Islet precursor cell (in vitro differentiated cells): ENCODE measurements around the gene PCDHB5.
"Not testable (repeated sequence)": the region's sequence is repeated elsewhere in the genome, so short reads cannot be mapped to it uniquely, and the experiment has no call there.

Source experiments
- DNase-seq: peaks from one replicate; pipeline ENCODE4 v3.0.0-alpha.2; 2018

PCDHB5 gene

GRCh38 chr5:141155540-141156374, 20.8 kb downstream of the PCDHB5 start:
- no peak for DNase-seq

- DNase-seq = not testable (repeated sequence)
These were observed 22.4 kb downstream of the PCDHB5 start for GRCh38 chr5:141157356-141157755.

GRCh38 chr5:141157901-141158300, 22.9 kb downstream of the PCDHB5 start:
- DNase-seq = not testable (repeated sequence)

DNA sequence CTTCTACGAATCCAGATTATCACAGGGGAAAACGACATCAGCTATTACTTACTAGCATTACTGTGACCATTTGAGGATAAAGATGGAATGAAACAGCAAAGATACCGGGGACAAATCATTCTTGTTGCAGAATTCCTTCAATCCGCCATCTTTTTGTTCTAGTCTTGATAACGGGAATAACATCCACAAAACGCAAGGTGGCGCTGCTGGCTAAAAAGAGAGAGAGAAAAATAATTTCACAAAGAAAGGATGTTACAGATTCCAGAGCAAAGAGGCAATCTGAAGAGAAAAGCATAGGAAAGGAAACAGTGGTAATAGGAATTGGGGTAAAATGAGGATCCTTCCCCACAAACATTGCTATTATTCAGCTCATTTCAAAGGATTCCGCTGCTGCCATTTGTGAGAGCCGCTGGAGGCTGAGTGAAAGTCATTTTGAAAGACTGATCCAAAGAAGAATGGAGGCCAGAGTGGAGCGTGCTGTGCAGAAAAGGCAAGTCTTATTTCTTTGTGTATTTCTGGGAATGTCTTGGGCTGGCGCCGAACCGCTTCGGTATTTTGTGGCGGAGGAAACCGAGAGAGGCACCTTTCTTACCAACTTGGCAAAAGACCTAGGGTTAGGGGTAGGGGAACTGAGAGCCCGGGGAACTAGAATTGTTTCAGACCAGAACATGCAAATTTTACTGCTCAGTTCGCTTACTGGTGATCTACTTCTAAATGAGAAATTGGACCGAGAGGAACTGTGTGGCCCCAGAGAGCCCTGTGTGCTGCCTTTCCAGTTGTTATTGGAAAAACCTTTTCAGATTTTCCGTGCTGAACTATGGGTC, 37.6 kb downstream of the PCDHB5 start, which contains the start of gene PCDHB7:
PCDHB7 (plus strand) TSS at position 264 of the 824 bp plus-strand sequence; CDS start at position 456, 192 bp downstream.
- DNase-seq = no peak

GRCh38 chr5:141174291-141175104, 39.5 kb downstream of the PCDHB5 start:
- DNase-seq = not testable (repeated sequence)

- no peak for DNase-seq
These were observed 40.9 kb downstream of the PCDHB5 start for GRCh38 chr5:141175933-141176332.

GRCh38 chr5:141177577-141178191, 42.7 kb downstream of the PCDHB5 start, which contains the start of gene PCDHB8:
PCDHB8 (plus strand) TSS chr5:141177790; CDS start chr5:141178035, 245 bp downstream.
- not testable (repeated sequence) for DNase-seq

GRCh38 chr5:141179371-141179770, 44.4 kb downstream of the PCDHB5 start:
- not testable (repeated sequence) for DNase-seq

DNA sequence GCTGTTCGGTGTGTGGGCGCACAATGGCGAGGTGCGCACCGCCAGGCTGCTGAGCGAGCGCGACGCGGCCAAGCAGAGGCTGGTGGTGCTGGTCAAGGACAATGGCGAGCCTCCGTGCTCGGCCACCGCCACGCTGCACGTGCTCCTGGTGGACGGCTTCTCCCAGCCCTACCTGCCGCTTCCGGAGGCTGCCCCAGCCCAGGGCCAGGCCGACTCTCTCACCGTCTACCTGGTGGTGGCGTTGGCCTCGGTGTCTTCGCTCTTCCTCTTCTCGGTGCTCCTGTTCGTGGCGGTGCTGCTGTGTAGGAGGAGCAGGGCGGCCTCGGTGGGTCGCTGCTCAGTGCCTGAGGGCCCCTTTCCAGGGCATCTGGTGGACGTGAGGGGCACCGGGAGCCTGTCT, 44.9 kb downstream of the PCDHB5 start:
- not testable (repeated sequence) for DNase-seq

DNA sequence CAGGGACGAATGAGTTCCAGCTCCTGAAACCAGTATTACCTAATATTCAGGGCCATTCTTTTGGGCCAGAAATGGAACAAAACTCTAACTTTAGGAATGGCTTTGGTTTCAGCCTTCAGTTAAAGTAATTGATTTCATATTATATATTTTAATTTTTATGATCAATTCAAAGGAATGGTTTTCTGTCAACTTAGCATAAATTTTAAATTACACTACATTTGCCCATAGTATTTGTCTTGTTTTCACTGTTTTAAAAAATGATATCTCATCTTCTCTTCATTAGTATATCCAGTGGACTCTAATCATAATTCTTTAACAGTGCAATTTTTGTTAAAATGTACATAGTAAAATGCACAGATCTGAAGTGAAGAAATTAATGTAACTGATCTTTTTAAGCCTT, 45.3 kb downstream of the PCDHB5 start:
- DNase-seq = no peak

- peak; percentile 82 for DNase-seq
These were observed 47.2 kb downstream of the PCDHB5 start, which contains the start of gene PCDHB16 for GRCh38 chr5:141182248-141182647. PCDHB16 (plus strand) TSS chr5:141182387; CDS start chr5:141182560, 173 bp downstream.

GRCh38 chr5:141184117-141184855, 49.3 kb downstream of the PCDHB5 start:
- DNase-seq = not testable (repeated sequence)

- no peak for DNase-seq
These were observed 52.0 kb downstream of the PCDHB5 start, which contains the start of gene PCDHB9 for GRCh38 chr5:141186897-141187512. PCDHB9 (plus strand) TSS chr5:141187161; CDS start chr5:141187319, 158 bp downstream.
